H1 (cell line): ENCODE results near the gene RETREG3. TPM values are rescaled to one million over a fixed set of nuclear protein-coding genes. Genes with fewer than 3 reads are reported as not detected.

Experiments
- CTCF ChIA-PET: fragments of 300-600 bp; sonication (Branson Sonifier 250); formaldehyde crosslinking; loops from one replicate; lab custom pipeline; 2021; ENCODE audit not compliant: partially characterized antibody; lab: Charles Lee
- POLR2A ChIA-PET: fragments of 300-600 bp; sonication (Branson Sonifier 250); formaldehyde crosslinking; loops from one replicate; lab custom pipeline; 2021; ENCODE audit warnings: inconsistent platforms; ENCODE audit not compliant: partially characterized antibody; lab: Charles Lee
- DNase-seq, 2 experiments: peaks; one replicate each; pipeline versions ENCODE4 v3.0.0 to v3.0.0-alpha.2; 2010 to 2022; ENCODE audit warnings: low spot score in 2 of 2, low read depth in 1 of 2, mixed read lengths in 1 of 2
- FAIRE-seq: peaks from 2 replicates; lab custom pipeline; 2011; peaks lifted over from hg19 to GRCh38; lab: Jason Lieb, UNC
- H2AFZ ChIP-seq: 2 replicates; pipeline ENCODE4 v1.8.1; 2012; ENCODE audit warnings: low read length, inconsistent platforms
- H2AK5ac ChIP-seq: 2 replicates; pipeline ENCODE4 v1.6.1; 2013; ENCODE audit warnings: low read depth, low read length
- H2BK120ac ChIP-seq: replicated peaks from 2 replicates; pipeline ENCODE3; 2013; ENCODE audit warnings: low read depth, low read length, inconsistent platforms
- H2BK12ac ChIP-seq: 2 replicates; pipeline ENCODE4 v1.6.1; 2013; ENCODE audit warnings: low read depth, low read length
- H2BK15ac ChIP-seq: 2 replicates; pipeline ENCODE4 v1.6.1; 2013; ENCODE audit warnings: low read length
- H2BK20ac ChIP-seq: 2 replicates; pipeline ENCODE4 v1.6.1; 2013; ENCODE audit warnings: low read length
- H2BK5ac ChIP-seq: 2 replicates; pipeline ENCODE4 v1.6.1; 2013; ENCODE audit warnings: low read depth, low read length
- H3K14ac ChIP-seq: 2 replicates; pipeline ENCODE4 v1.6.1; 2013; ENCODE audit warnings: inconsistent platforms; ENCODE audit not compliant: insufficient read length
- H3K18ac ChIP-seq: 2 replicates; pipeline ENCODE4 v1.6.1; 2013; ENCODE audit warnings: low read length; ENCODE audit errors: extremely low read depth
- H3K23ac ChIP-seq: 2 replicates; pipeline ENCODE4 v1.6.1; 2013; ENCODE audit warnings: inconsistent platforms; ENCODE audit not compliant: insufficient read length
- H3K23me2 ChIP-seq: 2 replicates; pipeline ENCODE4 v1.6.1; 2013; ENCODE audit warnings: low read depth, low read length
- H3K27ac ChIP-seq: 2 replicates; pipeline ENCODE4 v1.6.1; 2011; ENCODE audit warnings: low read depth, low read length, inconsistent platforms
- H3K27me3 ChIP-seq, 4 experiments: replicated peaks in 1 of 4; 1 replicate in 1 of 4; 2 replicates in 3 of 4; pipeline versions ENCODE4 v1.6.1 to v1.8.1; 2011 to 2013; ENCODE audit warnings: low read length in 3 of 4, mild to moderate bottlenecking in 3 of 4, inconsistent platforms in 2 of 4, mixed read lengths in 2 of 4, moderate library complexity in 1 of 4; ENCODE audit not compliant: control insufficient read depth in 3 of 4, insufficient read depth in 3 of 4; ENCODE audit errors: extremely low read depth in 1 of 4
- H3K36me3 ChIP-seq, 4 experiments: 2 replicates each; pipeline versions ENCODE4 v1.6.1 to v1.8.1; 2011 to 2013; ENCODE audit warnings: mild to moderate bottlenecking in 4 of 4, low read length in 3 of 4, moderate library complexity in 2 of 4, control low read depth in 1 of 4, inconsistent platforms in 1 of 4; ENCODE audit not compliant: insufficient read depth in 4 of 4, control insufficient read depth in 2 of 4
- H3K4ac ChIP-seq: replicated peaks from 2 replicates; pipeline ENCODE3; 2013; ENCODE audit warnings: low read length, low read depth, mixed read lengths, inconsistent platforms; ENCODE audit not compliant: insufficient read length
- H3K4me1 ChIP-seq, 4 experiments: replicated peaks in 1 of 4; 1 replicate in 1 of 4; 2 replicates in 3 of 4; pipeline versions ENCODE4 v1.6.1 to v1.8.1; 2011 to 2013; ENCODE audit warnings: low read length in 3 of 4, inconsistent platforms in 2 of 4, mixed read lengths in 1 of 4; ENCODE audit not compliant: insufficient read depth in 4 of 4, control insufficient read depth in 3 of 4
- H3K4me2 ChIP-seq, 2 experiments: 2 replicates each; pipeline versions ENCODE4 v1.6.1 to v1.8.1; 2011 to 2013; ENCODE audit warnings: low read depth in 2 of 2, low read length in 2 of 2, control low read depth in 1 of 2, inconsistent platforms in 1 of 2, mild to moderate bottlenecking in 1 of 2; ENCODE audit not compliant: insufficient read depth in 1 of 2
- H3K4me3 ChIP-seq, 4 experiments: fragments of 200-600, 300-600 bp in 1 of 4; sonication (generic), shearing (Covaris generic), sonication (Bioruptor Twin) in 1 of 4; 2 replicates each; pipeline versions ENCODE4 v1.5.1 to v1.8.1; 2011 to 2016; ENCODE audit warnings: low read length in 4 of 4, low read depth in 3 of 4, control low read depth in 2 of 4, inconsistent platforms in 2 of 4, mild to moderate bottlenecking in 2 of 4, mixed read lengths in 1 of 4, moderate library complexity in 1 of 4; ENCODE audit not compliant: insufficient read depth in 2 of 4; ENCODE audit errors: extremely low read depth in 1 of 4
- H3K56ac ChIP-seq: replicated peaks from 2 replicates; pipeline ENCODE3; 2013; ENCODE audit warnings: low read depth, mild to moderate bottlenecking, mixed read lengths, low read length, inconsistent platforms; ENCODE audit not compliant: insufficient read length
- H3K79me1 ChIP-seq: 2 replicates; pipeline ENCODE4 v1.6.1; 2013; ENCODE audit warnings: low read depth, low read length, control low read depth
- H3K79me2 ChIP-seq, 2 experiments: 2 replicates each; pipeline versions ENCODE4 v1.6.1 to v1.8.1; 2012 to 2013; ENCODE audit warnings: low read length in 2 of 2, mild to moderate bottlenecking in 2 of 2, inconsistent platforms in 1 of 2; ENCODE audit not compliant: insufficient read depth in 2 of 2, control insufficient read depth in 1 of 2
- H3K9ac ChIP-seq, 4 experiments: replicated peaks in 1 of 4; 1 replicate in 1 of 4; 2 replicates in 3 of 4; pipeline versions ENCODE4 v1.6.1 to v1.8.1; 2011 to 2013; ENCODE audit warnings: low read depth in 3 of 4, low read length in 3 of 4, control low read depth in 2 of 4, mild to moderate bottlenecking in 2 of 4, moderate library complexity in 2 of 4, inconsistent platforms in 1 of 4; ENCODE audit errors: extremely low read depth in 1 of 4
- H3K9me3 ChIP-seq, 2 experiments: 2 replicates each; pipeline versions ENCODE4 v1.6.1 to v1.8.1; 2012 to 2013; ENCODE audit warnings: mild to moderate bottlenecking in 2 of 2, moderate library complexity in 2 of 2, control low read depth in 1 of 2, inconsistent platforms in 1 of 2, low read depth in 1 of 2, low read length in 1 of 2, mixed read lengths in 1 of 2; ENCODE audit not compliant: insufficient read depth in 2 of 2
- H4K20me1 ChIP-seq, 2 experiments: replicated peaks in 1 of 2; 2 replicates each; pipeline versions ENCODE3 to v1.8.1; 2011 to 2013; ENCODE audit warnings: inconsistent platforms in 2 of 2, low read length in 2 of 2, mild to moderate bottlenecking in 1 of 2; ENCODE audit not compliant: insufficient read depth in 2 of 2, control insufficient read depth in 1 of 2
- H4K5ac ChIP-seq: 2 replicates; pipeline ENCODE4 v1.6.1; 2013; ENCODE audit warnings: low read length, low read depth, mixed read lengths, inconsistent platforms; ENCODE audit not compliant: insufficient read length
- H4K8ac ChIP-seq: 2 replicates; pipeline ENCODE4 v1.8.0; 2013; ENCODE audit warnings: mild to moderate bottlenecking, moderate library complexity, low read length, inconsistent platforms; ENCODE audit not compliant: insufficient read depth; ENCODE audit errors: extremely low read depth
- H4K91ac ChIP-seq: replicated peaks from 2 replicates; pipeline ENCODE3; 2013; ENCODE audit warnings: low read length, mixed read lengths, inconsistent platforms; ENCODE audit not compliant: insufficient read length
- BCL11A ChIP-seq, 2 experiments: IDR thresholded peaks; one replicate each; pipeline ENCODE4 v1.6.1; 2011; ENCODE audit warnings: low read depth in 2 of 2, low read length in 2 of 2, mild to moderate bottlenecking in 2 of 2
- CREB1 ChIP-seq: IDR thresholded peaks from 2 replicates; pipeline ENCODE4 v1.6.1; 2012; ENCODE audit warnings: inconsistent platforms
- EGR1 ChIP-seq: IDR thresholded peaks from 2 replicates; pipeline ENCODE4 v1.6.1; 2011; ENCODE audit warnings: low read depth, low read length, borderline replicate concordance
- GABPA ChIP-seq: IDR thresholded peaks from 2 replicates; pipeline ENCODE4 v1.6.1; 2011; ENCODE audit warnings: mild to moderate bottlenecking, low read length, moderate library complexity, borderline replicate concordance; ENCODE audit not compliant: insufficient read depth
- JUN ChIP-seq: IDR thresholded peaks from 2 replicates; pipeline ENCODE4 v1.6.1; 2011; ENCODE audit warnings: low read depth, mild to moderate bottlenecking, improper control_type of control experiment, low read length
- JUND ChIP-seq: IDR thresholded peaks from 2 replicates; pipeline ENCODE4 v1.6.1; 2011; ENCODE audit warnings: mild to moderate bottlenecking, improper control_type of control experiment, low read length
- NANOG ChIP-seq: IDR thresholded peaks from 2 replicates; pipeline ENCODE4 v1.6.1; 2011; ENCODE audit warnings: low read length, low read depth, mild to moderate bottlenecking, inconsistent platforms; ENCODE audit not compliant: insufficient read depth, poor library complexity, severe bottlenecking
- NRF1 ChIP-seq: IDR thresholded peaks from 2 replicates; pipeline ENCODE4 v1.6.1; 2011; ENCODE audit warnings: mild to moderate bottlenecking, low read depth, low read length, improper control_type of control experiment
- SIRT6 ChIP-seq: IDR thresholded peaks from one replicate; pipeline ENCODE4 v1.7.1; 2012; ENCODE audit warnings: low read length, inconsistent platforms
- SRF ChIP-seq: IDR thresholded peaks from 2 replicates; pipeline ENCODE4 v1.6.1; 2011; ENCODE audit warnings: mild to moderate bottlenecking, low read depth, low read length, moderate library complexity
- TAF1 ChIP-seq: IDR thresholded peaks from 2 replicates; pipeline ENCODE4 v1.6.1; 2011; ENCODE audit warnings: mild to moderate bottlenecking, low read depth, low read length
- TEAD4 ChIP-seq: IDR thresholded peaks from 2 replicates; pipeline ENCODE4 v1.6.1; 2012; ENCODE audit warnings: low read depth, low read length, inconsistent platforms, mixed read lengths
- WGBS, 2 experiments: shearing (Covaris generic) in 1 of 2; methylation state at CpG; one replicate each; pipeline versions ENCODE4 v1.1.6 to v1.1.7; 2013 to 2015; ENCODE audit warnings: low lambda C conversion rate in 2 of 2, mixed read lengths in 2 of 2, inconsistent platforms in 1 of 2, low coverage in 1 of 2, missing lambda C conversion rate in 1 of 2; ENCODE audit not compliant: insufficient replicate concordance in 2 of 2, insufficient coverage in 1 of 2, insufficient read length in 1 of 2; ENCODE audit errors: extremely low coverage in 1 of 2, missing lambda C conversion rate in 1 of 2; 5-methylcytosine and 5-hydroxymethylcytosine counted together
- polyA plus RNA-seq, 7 experiments: library from polyadenylated mRNA; depleted of rRNA in 3 of 7; stranded (reverse) in 5 of 7; unstranded in 2 of 7; fragments of >200 nt in 5 of 7; fragments of 200-250 nt in 2 of 7; gene quantifications; 1 replicate in 5 of 7; 2 replicates in 1 of 7; 4 replicates in 1 of 7; pipeline versions ENCODE4 v1.2.1 to v1.2.3, GENCODE V29; 2011 to 2013; ENCODE audit warnings: missing spikeins in 2 of 7, mixed read lengths in 2 of 7
- total RNA-seq: library from RNA; stranded (reverse); fragmentation: NEBNext Ultra II Directional; extraction: Animal tissue kit (Norgen Biotek cat#: 25700); gene quantifications from 2 replicates; pipeline ENCODE4 v1.2.1, GENCODE V29; 2021
- TF ChIP-seq, protein P1 (sequence below): IDR thresholded peaks from 2 replicates; pipeline ENCODE4 v1.6.1; 2012; ENCODE audit warnings: inconsistent platforms

RETREG3 gene
- total and polyA plus RNA-seq, 2 of the 8 experiments (the other 6 are each of a cell fraction or from before 2014, with no cell fraction given), result 23.7 to 42.6 TPM

DNA sequence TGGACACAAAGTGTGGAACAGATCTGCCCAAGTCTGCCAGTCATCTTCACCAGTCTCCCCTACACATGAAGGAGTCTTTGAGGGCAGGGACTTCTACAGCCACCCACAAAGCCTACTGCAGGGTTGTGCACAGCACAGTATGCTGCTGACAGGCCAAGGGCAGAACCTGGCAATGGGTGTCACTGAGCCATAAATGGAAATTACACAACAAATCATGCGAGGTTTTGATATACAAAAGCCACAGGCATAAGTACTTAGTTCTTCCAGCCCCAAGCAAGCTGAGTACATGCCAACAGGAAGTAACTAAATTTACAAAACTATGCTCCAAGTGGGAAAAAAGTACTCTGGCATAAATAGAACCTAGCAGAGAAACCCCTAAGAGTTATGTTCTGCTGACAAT lies 23.8 kb downstream of the RETREG3 start:
- Histone ChIP-seq H2BK5ac (no peak overlapping the region), H2AK5ac (no peak overlapping the region), H3K23ac (no peak overlapping the region), H3K27ac (no peak overlapping the region), H3K27me3 (no peaks in the 10 kb centered on the region), H4K91ac (no peak overlapping the region), H3K14ac (no peak overlapping the region), H2BK15ac (no peak overlapping the region), H4K20me1 (peaks cover 0 to 2% of the 10 kb centered on the region in 2 experiments), H3K18ac (no peak overlapping the region), H3K56ac (no peak overlapping the region), H3K9me3 (no peaks in the 10 kb centered on the region), H2AFZ (no peak overlapping the region), H3K4me3 (no peak overlapping the region)
- DNase-seq (no peak), FAIRE-seq (no peak)
- CTCF ChIA-PET, result interaction anchor here (1.4 to 1.5 kb wide), 2 partner anchors 23 to 35 kb away, joined by 3 to 4 read pairs; partner anchors contain the start of gene RETREG3
- TF ChIP-seq JUN (no peak), BCL11A (IDR thresholded peaks at IDR 0.05; ENCODE audit: low read depth in 2 of 2, low read length in 2 of 2) (no peak), CREB1 (no peak), TEAD4 (no peak), NANOG (no peak), EGR1 (no peak), GABPA (no peak), SRF (no peak), TAF1 (no peak), JUND (no peak), SIRT6 (no peak), NRF1 (no peak)
- TF ChIP-seq, protein P1, sequence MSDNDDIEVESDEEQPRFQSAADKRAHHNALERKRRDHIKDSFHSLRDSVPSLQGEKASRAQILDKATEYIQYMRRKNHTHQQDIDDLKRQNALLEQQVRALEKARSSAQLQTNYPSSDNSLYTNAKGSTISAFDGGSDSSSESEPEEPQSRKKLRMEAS, result no peak
- TF ChIP-seq, all 59 proteins: peak for 0
- Histone ChIP-seq H3K4ac (no peak overlapping the region), H2BK20ac (no peak overlapping the region), H3K4me1 (no peaks in the 10 kb centered on the region), H3K9ac (no peak overlapping the region), H3K79me1 (no peaks in the 10 kb centered on the region), H4K5ac (no peak overlapping the region), H2BK120ac (no peak overlapping the region), H4K8ac (no peak overlapping the region), H3K23me2 (no peaks in the 10 kb centered on the region), H3K79me2 (no peaks in the 10 kb centered on the region), H3K36me3 (peaks cover 14 to 55% (median 33%) of the 10 kb centered on the region in 4 experiments), H2BK12ac (no peak overlapping the region), H3K4me2 (no peak overlapping the region)
- POLR2A ChIA-PET, result interaction anchor here (1.4 kb wide), 1 partner anchor 12 kb away, joined by 3 read pairs; no protein-coding TSS in a partner anchor
- 100% methylated on average over 1 of the region's 1 CpG; no CpG with 5 or more reads in 1 of the 2 experiments for WGBS, 2 experiments
